HG02981 (cell line): ENCODE data around the gene TYW1.
A peak's percentile ranks its signal among the peaks of the same experiment; 100 is the strongest.
"Not testable (repeated sequence)": the region's sequence is repeated elsewhere in the genome, so short reads cannot be mapped to it uniquely, and the experiment has no call there.

ENCODE experiments used
- ATAC-seq: cut with Tn5 transposase; IDR thresholded peaks from one replicate; pipeline ENCODE4 v1.9.1; 2021; ENCODE audit warnings: mild to moderate bottlenecking, moderate library complexity; ENCODE audit not compliant: unreplicated experiment

Gene TYW1

GRCh38 chr7:66996444-66997191 lies at the start of gene TYW1:
Gene TYW1 (plus strand): TSS chr7:66996833. CDS start chr7:66996979, 146 bp downstream.
- peak; percentile 91 for ATAC-seq

GRCh38 chr7:66948480-66949109 lies 48.0 kb upstream of the TYW1 start:
- ATAC-seq = no peak

- ATAC-seq = no peak
Measured at GRCh38 chr7:66950311-66950710, 46.3 kb upstream of the TYW1 start.

GRCh38 chr7:66950763-66951162 lies 45.9 kb upstream of the TYW1 start:
- no peak for ATAC-seq

- no peak for ATAC-seq
Measured at GRCh38 chr7:66952343-66953043, 44.1 kb upstream of the TYW1 start.

- no peak for ATAC-seq
Measured at GRCh38 chr7:66953044-66953427, 43.6 kb upstream of the TYW1 start.

- ATAC-seq = no peak
Measured at GRCh38 chr7:66957595-66958290, 38.9 kb upstream of the TYW1 start.

- ATAC-seq = no peak
Measured at GRCh38 chr7:66958538-66959350, 37.9 kb upstream of the TYW1 start.

- no peak for ATAC-seq
Measured at GRCh38 chr7:66960192-66960591, 36.4 kb upstream of the TYW1 start.

GRCh38 chr7:66961096-66961495 lies 35.5 kb upstream of the TYW1 start:
- ATAC-seq = no peak

- ATAC-seq = no peak
Measured at GRCh38 chr7:66964411-66964810, 32.2 kb upstream of the TYW1 start.

GRCh38 chr7:66967029-66967428 lies 29.6 kb upstream of the TYW1 start:
- ATAC-seq = no peak

GRCh38 chr7:66969001-66969400 lies 27.6 kb upstream of the TYW1 start:
- ATAC-seq = not testable (repeated sequence)

- no peak for ATAC-seq
Measured at GRCh38 chr7:66970310-66970709, 26.3 kb upstream of the TYW1 start.

GRCh38 chr7:66974986-66975590 lies 21.5 kb upstream of the TYW1 start:
- ATAC-seq = no peak

GRCh38 chr7:66978312-66978711 lies 18.3 kb upstream of the TYW1 start:
- ATAC-seq = not testable (repeated sequence)

GRCh38 chr7:66979013-66979412 lies 17.6 kb upstream of the TYW1 start:
- ATAC-seq = not testable (repeated sequence)

GRCh38 chr7:66980336-66980735 lies 16.3 kb upstream of the TYW1 start:
- ATAC-seq = not testable (repeated sequence)

GRCh38 chr7:66989552-66989951 lies 7.1 kb upstream of the TYW1 start:
- ATAC-seq = not testable (repeated sequence)

- not testable (repeated sequence) for ATAC-seq
Measured at GRCh38 chr7:66994051-66994450, 2.6 kb upstream of the TYW1 start.
